Panc1 (cell line): ENCODE measurements around the gene NUP43. TPM values are rescaled to one million over a fixed set of nuclear protein-coding genes. Genes with fewer than 3 reads are reported as not detected.
"Not testable (repeated sequence)": the region's sequence is repeated elsewhere in the genome, so short reads cannot be mapped to it uniquely, and the experiment has no call there.

Experiments used
- ATAC-seq: fragments of 200-7000 bp; cut with Tn5 transposase; 2 replicates; pipeline ENCODE4 v1.9.1; 2020; ENCODE audit warnings: mild to moderate bottlenecking, moderate library complexity
- BruUV-seq: library from RNA; stranded (reverse); fragments of 400-500 nt; replicated peaks from 2 replicates; lab custom pipeline; 2021; lab: Mats Ljungman, UMichigan
- CTCF ChIA-PET: fragments of 300-600 bp; sonication (Branson Sonifier 250); formaldehyde crosslinking; loops from one replicate; lab custom pipeline; 2022; ENCODE audit warnings: antibody characterized with exemption; lab: Charles Lee
- POLR2A ChIA-PET: fragments of 300-600 bp; sonication (Branson Sonifier 250); formaldehyde crosslinking; loops from one replicate; lab custom pipeline; 2022; ENCODE audit warnings: antibody characterized with exemption; lab: Charles Lee
- DNase-seq: peaks from one replicate; pipeline ENCODE4 v3.0.0-alpha.2; 2010; ENCODE audit warnings: low read depth, low spot score
- H3K27ac ChIP-seq: 2 replicates; pipeline ENCODE4 v1.5.1; 2011; ENCODE audit warnings: mild to moderate bottlenecking, low read length, inconsistent platforms
- H3K27me3 ChIP-seq: fragments of 200-500 bp; sonication (Bioruptor generic); 2 replicates; pipeline ENCODE4 v1.6.0; 2014; ENCODE audit warnings: low read length, inconsistent platforms; ENCODE audit not compliant: control insufficient read depth, insufficient read depth
- H3K36me3 ChIP-seq: fragments of 200-500 bp; sonication (Bioruptor generic); 2 replicates; pipeline ENCODE4 v1.5.1; 2014; ENCODE audit warnings: inconsistent platforms, mild to moderate bottlenecking, low read length, moderate library complexity; ENCODE audit not compliant: control insufficient read depth, insufficient read depth
- H3K4me1 ChIP-seq: 2 replicates; pipeline ENCODE4 v1.5.1; 2011; ENCODE audit warnings: inconsistent platforms, mild to moderate bottlenecking, low read length, moderate library complexity; ENCODE audit not compliant: control insufficient read depth, insufficient read depth
- H3K4me3 ChIP-seq, 2 experiments: 2 replicates each; pipeline ENCODE4 v1.5.1; 2011 to 2012; ENCODE audit warnings: low read depth in 2 of 2, low read length in 2 of 2, mild to moderate bottlenecking in 2 of 2, inconsistent platforms in 1 of 2, moderate library complexity in 1 of 2
- H3K9me3 ChIP-seq: fragments of 200-500 bp; sonication (Bioruptor generic); 2 replicates; pipeline ENCODE4 v1.5.1; 2014; ENCODE audit warnings: low read depth, mild to moderate bottlenecking, inconsistent platforms, low read length, moderate library complexity; ENCODE audit not compliant: control insufficient read depth, insufficient read depth
- POLR2AphosphoS5 ChIP-seq: IDR thresholded peaks from 2 replicates; pipeline ENCODE4 v1.6.1; 2012; ENCODE audit warnings: mild to moderate bottlenecking, low read depth, low read length, moderate library complexity
- SIN3A ChIP-seq: IDR thresholded peaks from 2 replicates; pipeline ENCODE4 v1.6.1; 2012; ENCODE audit warnings: low read depth, mild to moderate bottlenecking, low read length, moderate library complexity, borderline replicate concordance; ENCODE audit not compliant: insufficient read depth
- TCF7L2 ChIP-seq: IDR thresholded peaks from 2 replicates; pipeline ENCODE4 v1.6.1; 2011; ENCODE audit warnings: mild to moderate bottlenecking, low read depth, low read length, inconsistent platforms
- in situ Hi-C: cut with HindIII; loops from 2 replicates; pipeline ENCODE4 v1.10.0; 2016; ENCODE audit warnings: low sequenced_read_pairs, low pct_unique_long_range_greater_than_20kb
- intact Hi-C: fragments of 100-400 bp; cut with micrococcal nuclease; formaldehyde crosslinking; loops from one replicate; pipeline ENCODE4 v1.10.0; 2022; ENCODE audit not compliant: unreplicated experiment
- total RNA-seq: library from RNA; stranded (reverse); gene quantifications from one replicate; pipeline ENCODE4 v1.2.1, GENCODE V29; 2021; ENCODE audit not compliant: unreplicated experiment
- TF ChIP-seq, protein P1 (sequence below), 2 experiments: IDR thresholded peaks; 2 replicates each; pipeline ENCODE4 v1.6.1; 2011 to 2012; ENCODE audit warnings: low read depth in 2 of 2, control low read depth in 1 of 2, low read length in 1 of 2, mild to moderate bottlenecking in 1 of 2, moderate library complexity in 1 of 2; ENCODE audit not compliant: insufficient read depth in 1 of 2
- TF ChIP-seq, protein P2 (sequence below): fragments of 450-650 bp; IDR thresholded peaks from 2 replicates; pipeline ENCODE4 v1.5.1; 2017; ENCODE audit warnings: mild to moderate bottlenecking

The NUP43 gene
- total RNA-seq, 1 experiment from 2014 or later, result 53.6 TPM

DNA sequence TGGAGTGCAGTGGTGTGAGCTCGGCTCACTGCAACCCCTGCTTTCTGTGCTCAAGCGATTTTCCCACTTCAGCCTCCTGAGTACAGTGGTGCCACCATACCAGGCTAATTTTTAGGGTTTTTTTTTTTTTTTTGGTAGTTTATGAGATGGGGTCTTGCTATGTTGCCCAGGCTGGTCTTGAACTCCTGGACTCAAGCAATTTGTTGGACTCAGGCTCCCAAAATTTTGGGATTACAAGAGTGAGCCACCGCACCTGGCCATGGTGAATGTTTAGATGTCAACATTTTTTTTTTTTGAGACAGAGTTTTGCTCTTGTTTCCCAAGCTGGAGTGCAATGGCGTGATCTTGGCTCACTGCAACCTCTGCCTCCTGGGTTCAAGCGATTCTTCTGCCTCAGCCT lies 5.6 kb upstream of the NUP43 start:
- CTCF ChIA-PET, result not testable (repeated sequence)

DNA sequence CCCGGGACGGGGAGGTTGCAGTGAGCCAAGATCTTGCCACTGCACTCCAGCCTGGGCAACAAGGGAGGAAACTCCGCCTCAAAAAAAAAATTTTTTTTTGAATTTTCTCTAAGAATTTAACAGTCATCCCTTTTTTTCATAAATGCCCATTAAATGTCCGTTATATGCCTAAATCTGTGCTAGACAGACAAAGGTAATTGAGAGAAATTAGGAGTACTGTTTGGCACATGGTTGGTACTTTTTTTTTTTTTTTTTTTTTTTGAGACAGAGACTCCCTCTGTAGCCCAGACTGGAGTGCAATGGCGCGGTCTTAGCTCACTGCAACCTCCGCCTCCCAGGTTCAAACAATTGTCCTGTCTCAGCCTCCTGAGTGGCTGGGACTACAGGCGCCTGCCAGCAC lies 4.9 kb upstream of the NUP43 start:
- H3K36me3 ChIP-seq, result peaks cover under 1% of the 10 kb centered on the region; the same call in 1 of the 2 replicates
- in situ Hi-C loops, result no loop called here
- no TSS peak for BruUV-seq
- H3K27ac ChIP-seq, result peak overlapping the region; percentile 88
- POLR2A ChIA-PET, result no interaction called here
- H3K27me3 ChIP-seq, result no peaks in the 10 kb centered on the region
- DNase-seq (no peak), ATAC-seq (no peak)
- peaks cover 18% of the 10 kb centered on the region for H3K4me1 ChIP-seq
- CTCF ChIA-PET, result no interaction called here
- intact Hi-C loops, result no loop called here
- TF ChIP-seq TCF7L2 (no peak), SIN3A (no peak)
- TF ChIP-seq, protein P1, sequence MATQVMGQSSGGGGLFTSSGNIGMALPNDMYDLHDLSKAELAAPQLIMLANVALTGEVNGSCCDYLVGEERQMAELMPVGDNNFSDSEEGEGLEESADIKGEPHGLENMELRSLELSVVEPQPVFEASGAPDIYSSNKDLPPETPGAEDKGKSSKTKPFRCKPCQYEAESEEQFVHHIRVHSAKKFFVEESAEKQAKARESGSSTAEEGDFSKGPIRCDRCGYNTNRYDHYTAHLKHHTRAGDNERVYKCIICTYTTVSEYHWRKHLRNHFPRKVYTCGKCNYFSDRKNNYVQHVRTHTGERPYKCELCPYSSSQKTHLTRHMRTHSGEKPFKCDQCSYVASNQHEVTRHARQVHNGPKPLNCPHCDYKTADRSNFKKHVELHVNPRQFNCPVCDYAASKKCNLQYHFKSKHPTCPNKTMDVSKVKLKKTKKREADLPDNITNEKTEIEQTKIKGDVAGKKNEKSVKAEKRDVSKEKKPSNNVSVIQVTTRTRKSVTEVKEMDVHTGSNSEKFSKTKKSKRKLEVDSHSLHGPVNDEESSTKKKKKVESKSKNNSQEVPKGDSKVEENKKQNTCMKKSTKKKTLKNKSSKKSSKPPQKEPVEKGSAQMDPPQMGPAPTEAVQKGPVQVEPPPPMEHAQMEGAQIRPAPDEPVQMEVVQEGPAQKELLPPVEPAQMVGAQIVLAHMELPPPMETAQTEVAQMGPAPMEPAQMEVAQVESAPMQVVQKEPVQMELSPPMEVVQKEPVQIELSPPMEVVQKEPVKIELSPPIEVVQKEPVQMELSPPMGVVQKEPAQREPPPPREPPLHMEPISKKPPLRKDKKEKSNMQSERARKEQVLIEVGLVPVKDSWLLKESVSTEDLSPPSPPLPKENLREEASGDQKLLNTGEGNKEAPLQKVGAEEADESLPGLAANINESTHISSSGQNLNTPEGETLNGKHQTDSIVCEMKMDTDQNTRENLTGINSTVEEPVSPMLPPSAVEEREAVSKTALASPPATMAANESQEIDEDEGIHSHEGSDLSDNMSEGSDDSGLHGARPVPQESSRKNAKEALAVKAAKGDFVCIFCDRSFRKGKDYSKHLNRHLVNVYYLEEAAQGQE (IDR thresholded peaks at IDR 0.05; ENCODE audit: insufficient read depth in 1 of 2, low read depth in 2 of 2, low read length in 1 of 2), result no peak
- H3K4me3 ChIP-seq, result peak overlapping the region; percentile 91 to 99
- no peaks in the 10 kb centered on the region for H3K9me3 ChIP-seq

More for the DNA sequence above, 5.6 kb upstream of the NUP43 start:
- in situ Hi-C loops, H3K4me3 ChIP-seq, BruUV-seq, DNase-seq, H3K9me3 ChIP-seq, H3K36me3 ChIP-seq, intact Hi-C loops, ATAC-seq, H3K27me3 ChIP-seq, H3K27ac ChIP-seq: not testable (repeated sequence)
- POLR2A ChIA-PET, result interaction anchor here (0.7 kb wide), 1 partner anchor 28 kb away, joined by 6 read pairs; no protein-coding TSS in a partner anchor
- H3K4me1 ChIP-seq, result peaks cover 13% of the 10 kb centered on the region; the same call in 1 of the 2 replicates

DNA sequence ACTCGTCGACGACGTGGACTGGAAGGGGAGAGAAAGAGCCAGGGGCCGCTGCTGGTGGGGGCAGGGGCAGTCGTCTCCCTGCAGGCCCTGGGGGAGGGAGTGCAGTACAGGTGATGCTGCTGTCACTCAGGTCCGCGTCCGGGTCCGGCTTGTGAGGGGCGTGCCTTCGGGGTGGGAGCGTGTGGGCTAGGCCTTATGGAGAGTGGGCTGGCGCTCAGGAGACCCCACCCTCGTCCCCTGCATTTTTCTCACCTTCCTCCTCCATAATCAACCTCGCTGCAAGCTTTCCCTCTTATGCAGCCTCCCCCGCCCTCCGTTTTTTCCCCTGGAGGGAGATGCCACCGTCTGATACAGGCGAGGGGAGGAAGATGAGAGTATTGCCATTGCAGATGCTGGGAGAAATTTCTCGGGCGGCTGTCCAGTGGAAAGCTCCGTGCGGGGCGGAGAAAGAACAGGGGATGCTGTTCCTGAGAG lies 3.8 kb upstream of the NUP43 start:
- DNase-seq, result no peak
- no TSS peak for BruUV-seq
- TF ChIP-seq, protein P2, sequence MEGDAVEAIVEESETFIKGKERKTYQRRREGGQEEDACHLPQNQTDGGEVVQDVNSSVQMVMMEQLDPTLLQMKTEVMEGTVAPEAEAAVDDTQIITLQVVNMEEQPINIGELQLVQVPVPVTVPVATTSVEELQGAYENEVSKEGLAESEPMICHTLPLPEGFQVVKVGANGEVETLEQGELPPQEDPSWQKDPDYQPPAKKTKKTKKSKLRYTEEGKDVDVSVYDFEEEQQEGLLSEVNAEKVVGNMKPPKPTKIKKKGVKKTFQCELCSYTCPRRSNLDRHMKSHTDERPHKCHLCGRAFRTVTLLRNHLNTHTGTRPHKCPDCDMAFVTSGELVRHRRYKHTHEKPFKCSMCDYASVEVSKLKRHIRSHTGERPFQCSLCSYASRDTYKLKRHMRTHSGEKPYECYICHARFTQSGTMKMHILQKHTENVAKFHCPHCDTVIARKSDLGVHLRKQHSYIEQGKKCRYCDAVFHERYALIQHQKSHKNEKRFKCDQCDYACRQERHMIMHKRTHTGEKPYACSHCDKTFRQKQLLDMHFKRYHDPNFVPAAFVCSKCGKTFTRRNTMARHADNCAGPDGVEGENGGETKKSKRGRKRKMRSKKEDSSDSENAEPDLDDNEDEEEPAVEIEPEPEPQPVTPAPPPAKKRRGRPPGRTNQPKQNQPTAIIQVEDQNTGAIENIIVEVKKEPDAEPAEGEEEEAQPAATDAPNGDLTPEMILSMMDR, result no peak
- TF ChIP-seq, protein P1 (IDR thresholded peaks at IDR 0.05; ENCODE audit: insufficient read depth in 1 of 2, low read depth in 2 of 2, low read length in 1 of 2), result 0 out of 4 replicates have a peak, but pooled peaks of 1 of the 2 experiments have one; percentile 14
- TF ChIP-seq TCF7L2, result no peak
- TF ChIP-seq SIN3A, result 0 out of 2 replicates have a peak, but pooled peaks have one; percentile 25
- peak; percentile 30; the same call in 1 of the 2 replicates for TF ChIP-seq POLR2AphosphoS5
- in situ Hi-C loops (no loop called here), intact Hi-C loops (no loop called here)
- Histone ChIP-seq H3K27ac (peak overlapping the region; percentile 88), H3K27me3 (no peaks in the 10 kb centered on the region), H3K4me3 (peak overlapping the region; percentile 91 to 99), H3K9me3 (no peaks in the 10 kb centered on the region), H3K36me3 (peaks cover 7% of the 10 kb centered on the region; the same call in 1 of the 2 replicates), H3K4me1 (peaks cover 23% of the 10 kb centered on the region)
- POLR2A ChIA-PET, result no interaction called here
- ATAC-seq, result peak; percentile 77
- CTCF ChIA-PET, result no interaction called here
